Activated CD8-positive, alpha-beta memory T cell treated with anti-CD3 and anti-CD28 coated beads, Interleukin-2, amount 50 U/mL, for 24 hours (primary cell): ENCODE data around the gene LYVE1.

Source experiments
- DNase-seq: peaks from one replicate; pipeline ENCODE4 v3.0.0-alpha.2; 2020; ENCODE audit errors: extremely low read depth

Gene LYVE1

DNA sequence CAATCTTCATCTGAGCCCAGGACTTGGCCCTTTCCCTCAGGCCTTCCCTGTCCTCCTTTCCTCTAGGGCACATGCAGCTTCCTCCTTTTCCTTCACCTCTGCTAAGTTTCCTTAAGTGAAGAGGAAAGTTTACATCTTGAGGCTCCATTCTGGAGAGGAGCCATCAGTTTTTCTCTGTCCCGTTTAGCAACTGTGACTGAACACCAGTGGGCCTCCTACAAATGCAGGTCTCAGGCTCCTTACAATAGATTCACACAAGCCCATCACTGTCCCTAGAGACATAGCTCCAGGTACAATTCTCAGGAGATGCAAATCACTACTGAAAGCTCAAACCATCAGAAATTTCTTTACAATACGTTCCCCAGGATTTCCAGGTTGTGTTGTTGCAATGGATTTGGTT, 23.3 kb upstream of the LYVE1 start:
- DNase-seq: no peak

DNA sequence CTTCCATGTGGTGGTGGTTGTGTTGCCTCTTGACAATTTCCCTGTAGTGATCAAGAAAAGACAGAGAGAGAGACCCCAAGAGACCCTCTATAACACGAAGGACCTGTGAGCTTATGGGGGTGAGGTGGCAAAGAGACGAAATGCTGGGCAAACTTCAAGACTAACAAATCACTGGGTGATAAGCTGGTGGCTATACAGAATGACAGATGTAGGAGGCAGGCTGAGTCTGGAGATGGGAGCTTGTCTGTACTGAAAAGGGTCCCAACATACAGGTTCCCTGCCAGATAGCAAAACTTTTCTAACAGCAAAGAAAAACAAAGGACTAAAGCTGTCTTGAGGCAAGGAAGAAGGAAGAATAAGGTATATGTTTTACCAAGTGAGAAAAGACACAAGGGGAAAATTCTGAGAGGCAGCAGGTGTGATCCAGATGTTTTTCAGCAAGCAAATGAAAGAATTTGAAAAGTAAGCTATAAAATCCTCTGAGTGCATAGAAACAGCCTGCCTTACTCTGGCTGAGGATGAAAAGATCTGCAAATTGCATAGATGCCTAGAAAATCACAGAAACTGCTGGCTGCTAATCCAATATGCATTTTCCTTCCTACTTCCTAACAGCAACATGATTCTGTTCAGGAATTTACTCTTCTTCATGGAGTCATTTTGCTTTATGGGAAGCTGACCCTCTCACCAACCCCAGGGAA, 21.9 kb upstream of the LYVE1 start:
- no peak for DNase-seq

DNA sequence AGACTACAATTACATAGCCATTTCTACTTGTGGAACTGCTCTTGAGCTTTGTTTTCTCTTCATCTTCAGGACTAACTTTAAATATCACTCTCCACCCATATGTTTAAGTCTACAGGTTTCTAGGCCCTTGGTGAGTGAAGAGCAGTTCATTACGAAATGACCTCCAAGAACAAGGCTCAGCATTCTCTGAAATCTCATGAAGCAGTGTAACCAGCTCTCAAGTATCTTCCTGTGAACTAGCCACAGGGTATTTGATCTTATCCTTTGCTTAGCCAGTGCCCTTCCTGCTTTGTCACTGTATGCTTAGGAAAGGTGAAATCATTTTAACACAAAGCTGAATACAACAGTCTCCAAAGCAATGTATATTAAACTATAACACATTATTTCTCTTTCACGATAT, 20.4 kb upstream of the LYVE1 start:
- DNase-seq: no peak

DNA sequence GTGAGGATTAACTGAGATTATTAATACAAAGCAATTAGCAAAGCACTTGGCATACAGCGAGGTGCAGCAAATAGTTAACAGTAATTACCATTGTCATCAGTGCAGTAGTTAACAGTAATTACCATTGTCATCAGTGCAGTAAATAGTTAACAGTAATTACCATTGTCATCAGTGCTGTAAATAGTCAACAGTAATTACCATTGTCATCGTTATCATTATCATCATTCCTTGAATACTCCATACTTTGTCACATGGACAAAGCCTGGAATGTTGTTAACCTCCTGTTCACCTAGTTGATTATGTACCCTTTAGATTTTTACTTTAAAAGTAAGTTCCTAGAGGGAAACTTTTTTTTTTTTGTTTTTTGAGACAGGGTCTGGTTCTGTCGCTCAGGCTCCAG, 19.5 kb upstream of the LYVE1 start:
- no peak for DNase-seq

DNA sequence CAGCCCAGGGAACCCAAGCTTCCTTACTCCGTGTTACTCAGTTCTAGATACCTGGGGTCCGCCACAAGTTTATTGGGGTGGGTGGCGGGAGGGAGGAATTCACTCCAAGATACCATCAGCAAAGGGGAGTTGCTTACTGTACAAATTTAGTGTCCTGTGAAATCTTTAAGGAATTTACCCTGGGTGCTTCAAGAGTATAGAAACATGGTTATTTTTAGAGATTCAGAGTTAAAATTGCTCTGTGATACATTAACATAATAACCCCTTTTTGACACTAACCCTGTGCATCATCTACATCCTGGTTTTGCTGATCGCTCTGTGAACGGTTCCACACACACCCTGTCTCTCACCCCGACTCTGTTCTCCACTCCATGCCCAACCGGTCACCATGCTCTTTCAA, 18.9 kb upstream of the LYVE1 start:
- no peak for DNase-seq

DNA sequence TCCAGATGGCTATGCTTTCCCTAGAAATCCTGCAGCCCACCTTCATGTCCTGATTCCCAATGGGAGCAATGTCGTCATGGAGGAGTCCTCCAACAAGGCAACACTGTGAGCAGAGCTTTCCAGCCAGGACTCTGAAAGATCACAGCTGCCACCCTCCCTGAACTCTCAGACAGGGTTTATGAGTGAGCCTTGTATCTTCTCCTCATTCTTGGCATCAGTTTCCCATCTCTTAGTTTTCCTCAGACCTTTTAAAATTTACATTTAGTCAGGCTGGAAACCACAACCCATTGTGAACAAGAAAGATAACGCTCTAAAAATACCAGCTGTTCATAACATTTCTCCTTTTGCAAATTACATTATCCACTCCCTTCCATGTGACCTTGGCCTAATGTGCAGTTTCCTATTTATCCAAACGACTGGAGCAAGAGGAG, 15.6 kb upstream of the LYVE1 start:
- DNase-seq: no peak

DNA sequence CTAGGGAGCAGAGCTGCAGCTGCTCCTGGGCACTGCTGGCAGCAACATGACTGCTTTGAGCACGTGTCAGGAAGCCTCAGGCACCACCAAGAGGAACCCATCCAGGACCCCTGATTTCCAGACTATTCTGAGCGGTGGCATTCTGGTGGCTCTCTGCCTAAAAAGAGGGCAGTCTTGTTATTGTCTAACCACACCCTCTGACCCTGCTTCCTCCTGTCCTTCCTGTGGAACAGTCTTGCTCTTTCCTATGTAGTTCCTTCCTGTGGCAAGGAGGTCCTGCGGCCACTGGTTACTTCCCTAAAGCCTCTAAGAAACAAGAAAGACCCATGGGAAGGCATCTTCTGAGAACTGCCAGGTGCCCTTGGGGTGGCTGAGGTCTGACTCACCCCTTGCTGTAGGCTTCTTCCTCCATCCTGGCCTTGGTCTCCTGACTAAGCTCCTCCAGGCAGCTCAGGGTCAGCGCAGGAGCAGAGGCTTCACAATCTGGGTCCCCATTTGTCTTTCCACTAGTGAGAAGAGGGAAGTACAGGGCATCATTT, 13.1 kb upstream of the LYVE1 start:
- DNase-seq: no peak

DNA sequence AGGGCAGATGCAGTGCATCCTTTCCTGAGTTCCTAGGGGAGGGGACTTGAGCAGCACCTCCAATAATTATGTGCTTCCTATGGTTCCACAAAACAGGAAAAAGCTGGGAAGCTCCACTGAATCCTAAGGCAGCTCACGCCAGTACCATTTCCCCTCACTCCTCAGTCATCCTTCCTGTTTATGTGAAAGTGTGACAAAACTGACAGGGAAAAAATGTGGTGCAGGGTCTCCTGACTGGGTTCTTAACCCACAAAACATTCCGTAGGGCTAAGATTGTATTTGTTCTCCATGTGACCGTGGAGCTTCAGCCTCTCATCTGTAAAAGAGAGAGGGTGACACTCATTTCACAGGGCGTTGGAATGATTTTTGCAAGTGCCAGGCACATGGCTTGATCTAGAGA, 12.2 kb upstream of the LYVE1 start:
- DNase-seq: no peak

DNA sequence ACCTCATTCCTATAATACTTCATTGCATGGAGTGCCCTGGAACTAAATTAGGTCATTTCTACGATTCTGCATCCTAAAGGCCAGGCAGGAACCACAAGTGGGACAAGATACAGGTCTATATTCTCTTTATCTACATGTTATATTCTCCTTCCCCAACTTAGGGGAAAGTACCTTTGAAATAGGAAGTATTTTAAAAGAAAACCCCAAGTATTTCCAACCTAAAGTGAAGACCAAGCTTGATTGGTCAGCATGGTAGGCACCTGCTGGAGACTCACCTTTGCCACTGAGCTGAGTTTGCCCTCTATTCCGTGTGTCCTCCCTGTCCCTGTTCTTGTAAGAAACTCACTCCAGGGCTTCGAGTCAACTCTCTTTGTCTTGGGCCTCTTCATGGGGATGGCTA, 11.2 kb upstream of the LYVE1 start:
- no peak for DNase-seq

DNA sequence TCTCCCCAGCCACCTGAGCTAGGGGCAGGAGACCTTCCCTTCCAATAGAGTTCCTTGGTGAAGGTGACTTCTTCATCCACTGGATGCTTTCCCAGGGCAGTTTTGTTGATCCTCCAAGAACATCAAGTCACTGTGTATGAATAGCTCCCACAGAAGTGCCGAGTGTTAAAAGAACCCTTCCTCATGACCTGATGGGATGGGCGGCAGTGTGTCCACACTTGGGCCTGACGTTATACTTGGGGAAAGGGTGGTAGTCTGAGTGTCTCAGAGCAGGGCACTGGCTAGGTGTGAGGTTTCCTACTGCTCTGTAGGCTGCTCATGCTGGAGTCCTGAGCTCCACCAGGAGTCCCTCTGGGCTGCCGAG, 7.6 kb upstream of the LYVE1 start:
- DNase-seq: no peak

DNA sequence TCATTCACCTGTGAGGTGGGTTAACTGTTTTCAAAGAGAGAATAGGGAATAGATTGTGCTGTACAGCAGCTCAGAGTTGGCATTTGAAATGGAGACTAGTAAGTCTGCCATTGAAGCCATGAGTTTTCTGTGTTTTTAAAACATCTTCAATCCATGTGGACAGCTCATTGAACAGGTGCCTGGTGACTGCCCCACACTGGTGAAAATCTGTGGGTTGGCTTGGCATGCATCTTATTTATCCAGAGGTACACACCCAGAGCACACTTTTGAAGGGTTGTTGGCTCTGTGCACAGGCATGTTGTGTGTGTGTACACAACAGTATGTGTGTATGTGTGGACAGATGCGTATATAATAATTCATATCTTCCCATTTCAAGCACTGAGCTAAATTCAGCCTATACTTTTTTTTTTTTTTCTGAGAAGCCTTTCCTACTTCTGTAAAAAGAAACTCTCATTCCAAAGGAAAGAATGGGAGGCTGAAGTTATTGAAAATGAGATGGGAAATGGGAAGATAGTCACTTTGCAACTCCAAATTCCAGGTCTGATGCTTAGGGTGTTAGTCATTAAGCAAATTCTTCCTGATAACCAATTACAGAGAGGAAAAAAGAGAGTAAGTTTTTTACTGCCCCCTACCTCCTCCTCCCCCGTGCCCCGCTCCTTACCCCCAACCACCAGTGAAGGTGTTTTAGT, 7.0 kb upstream of the LYVE1 start:
- no peak for DNase-seq

DNA sequence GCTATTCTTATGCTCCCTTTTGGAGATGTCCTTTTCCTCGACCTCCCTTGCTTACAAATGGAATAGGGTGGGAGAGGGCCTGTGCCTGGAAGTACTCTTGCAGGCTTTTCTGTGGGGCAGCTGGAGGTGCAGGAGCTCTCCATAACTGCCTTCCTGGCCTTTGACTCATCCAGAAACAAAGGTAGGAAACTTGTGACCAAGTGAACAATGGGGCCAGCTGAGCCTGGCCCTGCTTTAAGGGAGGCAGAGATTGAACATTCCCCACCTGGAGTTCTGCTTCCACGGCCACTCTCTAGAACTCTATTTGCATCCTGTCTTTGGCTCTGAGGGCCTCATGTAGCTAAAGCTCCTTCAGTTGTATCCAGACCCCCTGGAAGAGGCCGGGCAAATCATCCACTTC, 5.1 kb upstream of the LYVE1 start:
- no peak for DNase-seq

DNA sequence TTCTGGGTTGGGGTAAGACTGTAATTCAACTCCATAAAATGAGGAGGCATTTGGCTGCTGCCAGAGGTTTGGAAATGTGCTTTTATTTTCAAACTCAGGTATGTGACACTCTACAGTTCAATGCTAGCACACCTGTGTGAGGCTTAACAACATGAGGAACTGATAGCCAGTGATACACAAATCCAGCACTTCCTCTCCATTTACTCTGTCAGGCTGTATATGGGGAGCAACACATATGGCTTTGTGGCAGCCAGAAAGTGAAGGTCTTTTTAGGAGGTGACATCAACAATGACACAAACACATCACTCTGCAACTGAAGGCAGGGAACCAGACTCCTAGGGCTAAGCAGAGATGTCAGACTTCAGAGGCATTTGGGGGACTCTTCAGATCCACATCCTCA, 4.6 kb upstream of the LYVE1 start:
- DNase-seq: no peak

DNA sequence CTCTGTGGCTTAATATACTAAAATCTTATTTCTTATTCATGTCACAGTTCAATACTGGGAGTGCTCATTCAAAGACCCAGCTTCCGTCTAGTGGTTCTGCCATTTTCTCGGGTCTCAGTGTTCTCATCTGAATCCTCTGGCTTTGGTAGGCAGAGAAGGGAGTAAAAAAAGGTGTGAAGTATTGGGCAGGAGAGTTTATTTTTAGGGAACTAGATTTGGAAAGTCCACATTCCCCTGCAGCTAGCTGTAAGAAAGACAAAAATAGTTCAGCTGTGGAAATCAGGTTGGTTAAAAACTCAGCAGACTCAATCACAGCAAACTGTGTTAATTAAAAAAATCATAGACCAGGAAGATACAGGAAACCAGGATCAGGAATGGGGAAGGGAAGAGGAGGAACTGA, 4.1 kb upstream of the LYVE1 start:
- DNase-seq: no peak

DNA sequence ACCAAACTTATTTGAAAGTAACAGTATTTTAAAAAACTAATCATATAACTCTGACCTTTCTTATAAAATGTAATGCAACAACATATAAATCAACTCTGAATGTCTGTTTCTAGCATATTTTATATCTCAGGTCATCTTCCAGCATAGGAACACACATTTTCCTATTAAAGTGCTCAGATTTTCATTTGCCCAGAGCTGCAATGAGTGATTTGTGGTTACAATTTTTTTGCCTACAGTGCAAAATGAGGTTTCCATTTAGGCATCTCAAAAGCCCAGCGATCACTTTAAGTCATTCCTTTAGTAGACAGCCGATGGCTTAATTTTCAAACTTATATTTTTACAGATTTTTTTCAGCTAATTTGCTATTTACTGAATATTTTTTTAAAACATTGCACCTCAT, 1.0 kb downstream of the LYVE1 start:
- no peak for DNase-seq

DNA sequence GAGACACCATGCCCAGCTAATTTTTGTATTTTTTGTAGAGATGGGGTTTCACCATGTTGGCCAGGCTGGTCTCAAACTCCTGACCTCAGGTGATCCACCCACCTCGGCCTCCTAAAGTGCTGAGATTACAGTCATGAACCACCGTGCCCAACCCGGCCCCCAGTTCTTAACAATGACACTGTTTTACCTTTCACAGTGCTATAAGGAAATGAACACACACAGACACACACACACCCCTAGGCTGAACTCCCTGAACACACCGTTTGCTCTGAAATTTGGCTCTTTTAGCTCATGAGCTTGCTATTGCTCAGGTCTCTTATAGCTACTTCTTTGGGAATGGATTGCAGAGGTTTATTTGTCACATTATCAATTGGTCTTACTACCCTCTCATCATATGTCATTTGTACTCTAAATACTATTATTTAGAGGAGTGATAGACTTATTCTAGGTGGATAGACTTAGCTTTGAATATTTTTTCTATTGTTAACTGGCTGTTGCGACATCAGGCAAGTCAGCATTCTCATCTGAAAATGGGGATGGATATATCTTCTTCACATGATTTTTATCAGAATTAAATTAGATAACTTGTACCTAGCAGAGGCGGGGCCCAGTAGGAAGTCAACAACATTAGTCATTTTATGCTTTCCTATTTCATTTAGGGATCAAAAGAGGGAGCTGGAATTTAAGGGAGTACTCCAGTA, 2.1 kb downstream of the LYVE1 start:
- no peak for DNase-seq

DNA sequence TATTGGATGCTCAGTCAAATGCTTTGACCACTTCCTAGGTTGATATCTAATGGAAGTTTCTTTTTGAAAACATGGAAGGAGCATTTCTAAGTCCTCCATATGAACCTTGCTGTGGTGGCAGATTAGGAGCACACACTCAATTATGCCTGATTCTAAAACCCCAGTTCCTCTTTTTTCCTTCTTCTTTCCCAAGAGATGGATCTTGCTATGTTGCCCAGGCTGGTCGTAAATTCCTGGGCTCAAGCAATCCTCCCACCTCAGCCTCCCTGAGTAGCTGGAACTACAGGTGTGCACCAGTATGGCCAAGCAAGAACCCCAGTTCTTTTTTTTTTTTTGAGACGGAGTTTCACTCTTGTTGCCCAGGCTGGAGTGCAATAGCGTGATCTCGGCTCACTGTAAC, 3.0 kb downstream of the LYVE1 start:
- DNase-seq: no peak

DNA sequence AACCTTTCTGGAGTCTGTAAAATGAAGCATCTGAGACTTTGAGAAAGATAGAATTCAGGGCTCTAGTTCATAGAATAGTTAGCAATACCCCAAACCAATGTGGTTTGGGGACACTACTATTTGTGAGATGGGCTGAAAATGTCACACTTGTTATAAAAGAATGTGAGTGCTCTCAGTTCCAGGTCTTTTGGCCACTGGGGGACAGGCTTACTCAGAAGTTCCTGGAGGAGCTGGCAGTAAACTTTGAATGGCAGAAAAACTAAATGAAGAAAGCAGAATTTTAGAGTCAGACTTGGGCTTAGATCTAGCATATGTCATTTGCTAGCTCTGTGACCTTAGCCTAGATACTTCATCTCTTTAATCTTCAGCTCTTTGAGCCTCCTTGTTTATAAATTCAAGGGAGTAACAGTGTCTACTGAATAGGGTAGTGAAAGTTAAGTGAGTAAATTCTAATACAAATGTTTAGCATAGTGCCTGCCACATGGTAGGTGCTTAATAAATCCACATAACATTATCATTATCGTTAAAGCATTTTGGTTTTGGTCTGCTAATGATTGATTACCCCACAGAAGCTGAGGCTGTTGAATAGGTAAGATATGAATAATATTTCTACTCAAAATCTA, 3.7 kb downstream of the LYVE1 start:
- no peak for DNase-seq

DNA sequence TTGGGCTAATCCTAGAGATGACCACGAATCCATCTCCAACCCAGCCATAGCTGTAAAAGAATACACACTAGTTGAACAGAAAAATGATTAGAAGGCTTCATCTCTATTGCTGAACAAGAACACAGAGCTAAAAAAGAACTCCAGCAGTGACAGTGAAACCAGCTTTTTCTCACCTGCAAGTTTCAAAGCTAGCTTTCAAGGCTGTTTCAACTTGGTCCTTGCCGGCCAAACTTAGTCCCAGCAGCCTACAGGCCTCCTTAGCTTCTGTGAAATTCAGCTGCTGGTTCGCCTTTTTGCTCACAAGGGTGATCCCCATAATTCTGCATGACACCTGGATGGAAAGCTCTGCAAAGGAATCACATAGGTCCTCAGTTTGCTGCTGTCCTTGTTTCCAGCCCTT, 4.4 kb downstream of the LYVE1 start:
- DNase-seq: no peak

DNA sequence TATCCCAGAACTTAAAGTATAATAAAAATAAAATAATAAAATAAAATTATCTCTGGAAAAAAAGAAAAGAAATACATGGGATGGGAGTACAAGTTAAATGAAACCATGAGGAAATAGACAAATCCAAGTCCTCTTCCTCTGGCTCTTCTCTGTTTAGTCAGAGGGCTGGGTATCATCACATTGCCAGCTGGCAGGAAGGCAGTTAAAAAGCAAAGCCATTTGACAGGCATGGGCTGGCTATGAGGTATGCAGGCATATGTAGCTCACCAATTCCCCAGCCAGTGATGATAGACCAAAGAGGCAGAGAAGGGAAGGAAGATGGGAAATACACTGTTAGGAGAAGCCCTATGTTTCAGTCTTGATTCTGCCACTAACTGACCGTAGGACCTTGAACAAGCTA, 6.5 kb downstream of the LYVE1 start:
- no peak for DNase-seq

DNA sequence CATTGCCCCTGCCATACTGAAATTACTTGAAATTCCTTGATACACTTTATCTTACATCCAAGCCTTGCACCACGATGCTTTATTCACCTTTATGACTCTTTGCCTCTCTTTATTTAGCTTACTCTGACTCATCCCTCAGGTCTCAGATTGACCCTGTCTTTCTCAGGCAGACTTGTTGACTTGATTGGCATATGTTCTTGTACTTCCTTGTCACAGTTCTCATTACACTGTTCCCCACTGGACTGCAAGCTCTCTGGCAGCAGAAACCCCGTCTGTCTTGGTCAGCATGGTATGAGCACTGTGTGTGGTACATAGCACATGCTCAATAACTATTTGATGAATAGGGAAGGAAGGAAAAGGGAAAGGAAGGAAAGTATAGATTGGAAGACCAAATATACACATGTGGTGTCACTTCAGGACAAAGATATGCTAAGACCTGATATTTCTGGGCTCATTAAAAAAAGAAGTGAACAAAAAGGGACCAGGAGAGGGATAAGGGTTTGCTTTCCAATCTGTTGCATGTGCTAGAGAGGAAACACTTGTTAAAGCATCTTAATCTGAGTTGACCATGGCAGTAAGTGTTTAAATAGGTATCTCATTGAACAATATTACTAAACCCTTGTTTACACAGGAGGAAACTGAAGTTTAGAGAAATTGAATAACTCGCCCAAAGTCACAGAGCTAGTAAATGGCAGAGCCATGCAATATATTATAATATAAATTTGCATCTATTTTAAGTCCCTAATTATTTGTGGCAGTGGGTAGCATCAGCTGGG, 7.2 kb downstream of the LYVE1 start:
- no peak for DNase-seq

DNA sequence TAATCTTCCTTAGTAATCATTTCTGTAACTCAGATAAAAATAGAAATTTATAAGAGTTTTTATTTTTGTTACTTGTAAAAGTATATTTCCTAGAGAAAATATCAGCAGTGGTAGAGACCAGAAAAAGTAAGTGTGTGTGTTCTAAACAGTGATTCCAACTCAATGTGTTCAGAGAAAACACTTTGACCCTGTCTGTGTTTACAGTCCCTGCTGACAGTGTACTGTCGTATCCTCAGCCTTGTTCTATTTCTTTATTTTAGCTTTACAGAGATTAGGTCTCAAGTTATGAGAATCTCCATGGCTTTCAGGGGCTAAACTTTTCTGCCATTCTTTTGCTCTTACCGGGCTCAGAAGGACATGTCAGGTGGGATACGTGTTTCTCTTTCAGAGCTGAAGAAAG, 10.2 kb downstream of the LYVE1 start:
- DNase-seq: no peak
